ENCODE measurements around the gene CREB5.

The CREB5 gene

DNA sequence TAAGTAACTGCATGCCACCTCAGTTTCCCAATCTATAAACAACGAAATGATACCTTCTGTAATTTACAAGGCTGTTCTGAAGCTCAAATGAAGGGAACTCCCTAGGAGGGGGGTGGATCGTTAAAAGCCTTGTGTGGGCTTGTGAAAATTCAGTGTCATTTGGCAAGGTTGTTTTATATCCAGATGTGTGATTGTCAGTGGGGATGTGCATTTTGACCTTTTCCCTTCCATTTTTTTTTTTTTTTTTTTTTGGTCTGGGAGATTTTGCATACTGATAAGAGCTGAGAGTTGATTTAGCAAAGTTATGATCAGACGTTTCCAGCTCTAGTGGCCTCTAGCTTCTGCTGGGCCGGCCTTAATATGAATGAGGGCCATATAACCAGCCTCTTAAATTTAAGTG lies 22.8 kb downstream of the CREB5 start:
- H3K27me3 Mint-ChIP-seq (ENCODE audit: low read depth), result peaks cover 41% of the 10 kb centered on the region
- H3K4me3 Mint-ChIP-seq, result no peak overlapping the region
- no peaks in the 10 kb centered on the region for H3K9me3 Mint-ChIP-seq
- H3K4me1 Mint-ChIP-seq (ENCODE audit: low read depth), result no peaks in the 10 kb centered on the region
- H3K36me3 Mint-ChIP-seq (ENCODE audit: low read depth), result no peaks in the 10 kb centered on the region
- no peak overlapping the region for H3K27ac Mint-ChIP-seq

DNA sequence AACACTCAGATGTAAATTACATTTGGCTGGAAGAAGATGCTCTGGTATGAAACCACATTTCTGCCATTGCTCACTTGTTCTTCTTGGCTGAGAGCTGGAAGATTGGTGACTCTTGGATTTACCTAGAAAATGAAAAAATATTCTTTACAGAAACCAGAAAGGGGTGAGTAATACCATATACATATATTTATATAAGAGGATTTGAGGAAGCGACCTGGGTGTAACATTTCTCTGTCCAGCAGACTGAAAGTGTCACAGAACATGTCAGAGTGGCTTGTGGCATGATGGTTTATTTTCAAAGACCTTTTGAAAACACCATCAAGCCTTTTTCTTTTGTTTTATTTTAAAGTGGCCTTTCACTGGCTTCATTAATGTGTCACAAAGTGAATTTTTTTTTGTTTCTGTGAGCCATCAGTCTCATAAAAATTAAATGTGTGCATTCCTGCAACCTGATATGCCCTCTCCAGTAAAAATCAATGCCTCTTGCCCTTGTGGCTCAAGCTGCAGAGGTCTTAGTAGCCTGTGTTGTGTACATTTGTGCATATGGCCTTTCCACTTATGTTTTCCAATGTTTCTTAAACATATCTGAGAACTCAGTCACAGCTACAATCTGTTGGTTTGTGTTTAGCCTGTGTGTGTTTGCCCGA lies 23.5 kb downstream of the CREB5 start:
- no peaks in the 10 kb centered on the region for H3K36me3 Mint-ChIP-seq (ENCODE audit: low read depth)
- H3K4me3 Mint-ChIP-seq, result no peak overlapping the region
- no peaks in the 10 kb centered on the region for H3K4me1 Mint-ChIP-seq (ENCODE audit: low read depth)
- no peaks in the 10 kb centered on the region for H3K9me3 Mint-ChIP-seq
- H3K27me3 Mint-ChIP-seq (ENCODE audit: low read depth), result peaks cover 41% of the 10 kb centered on the region
- no peak overlapping the region for H3K27ac Mint-ChIP-seq

DNA sequence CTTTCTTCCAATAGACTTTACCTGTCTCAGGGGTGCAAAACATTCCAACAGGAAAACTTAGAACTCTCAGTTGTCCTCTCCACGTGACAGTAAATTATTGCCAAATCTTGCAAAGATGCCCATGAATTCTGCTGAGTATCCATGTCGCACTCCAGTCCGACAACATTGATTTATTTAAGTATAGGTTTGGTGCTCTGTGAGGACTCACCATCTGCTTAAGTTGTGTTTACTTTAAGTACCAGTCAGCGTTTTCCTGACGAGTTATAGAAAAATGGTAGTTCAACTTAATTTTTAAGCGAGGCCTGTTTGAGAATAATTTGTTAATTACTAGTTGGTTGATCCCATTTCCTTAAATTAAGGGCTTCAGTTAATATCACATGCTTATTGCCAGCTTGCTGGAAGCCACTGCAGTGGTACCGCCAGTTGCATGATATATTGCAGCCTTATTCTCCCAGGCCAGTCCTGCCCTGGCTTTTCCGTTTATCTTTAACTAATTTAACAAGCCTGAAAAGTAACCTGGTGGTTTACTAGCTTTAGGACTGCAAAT lies 27.8 kb downstream of the CREB5 start:
- H3K9me3 Mint-ChIP-seq, result peaks cover 7% of the 10 kb centered on the region
- H3K4me3 Mint-ChIP-seq, result no peak overlapping the region
- H3K27me3 Mint-ChIP-seq (ENCODE audit: low read depth), result peaks cover 24% of the 10 kb centered on the region
- no peak overlapping the region for H3K27ac Mint-ChIP-seq
- no peaks in the 10 kb centered on the region for H3K36me3 Mint-ChIP-seq (ENCODE audit: low read depth)
- H3K4me1 Mint-ChIP-seq (ENCODE audit: low read depth), result no peaks in the 10 kb centered on the region

DNA sequence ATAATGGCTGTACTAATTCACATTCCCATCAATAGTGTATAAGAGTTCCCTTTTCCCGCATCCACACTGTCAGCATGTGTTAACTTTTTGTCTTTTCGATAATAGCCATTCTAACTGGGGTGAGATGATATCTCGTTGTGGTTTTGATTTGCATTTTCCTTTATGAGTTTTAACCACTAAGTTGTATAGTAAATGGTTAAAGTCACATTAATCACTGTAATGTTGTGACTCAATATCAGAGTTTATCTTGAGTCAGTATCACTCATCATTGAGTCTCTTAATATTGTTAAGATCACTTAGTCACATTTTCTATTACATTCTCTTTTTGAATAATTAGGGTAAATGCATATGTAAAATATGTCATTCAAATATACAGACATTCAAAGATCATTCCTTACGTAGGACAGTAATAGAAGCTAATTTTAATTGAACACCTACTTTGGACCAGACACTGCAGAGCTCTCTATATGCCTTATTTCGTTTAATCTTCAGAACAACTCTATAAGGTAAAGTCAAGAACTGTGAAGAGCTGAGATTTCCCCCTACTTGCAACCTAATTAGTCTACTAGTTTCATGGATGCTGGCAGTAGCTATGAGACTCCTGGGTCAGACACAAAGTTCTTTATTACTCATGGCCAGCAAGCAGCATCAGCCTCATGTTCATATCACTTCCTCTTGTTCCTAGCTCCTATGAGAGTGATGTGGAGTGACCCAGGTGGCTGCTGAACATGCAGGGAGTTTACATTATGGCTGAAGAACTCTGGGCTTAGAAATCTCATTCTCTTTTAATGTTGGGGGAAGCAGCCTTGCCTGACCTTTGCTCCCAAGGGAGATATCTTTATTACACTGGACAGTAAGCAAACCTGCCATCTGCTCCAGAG lies 30.5 kb downstream of the CREB5 start:
- H3K9me3 Mint-ChIP-seq, result peaks cover 7% of the 10 kb centered on the region
- no peak overlapping the region for H3K27ac Mint-ChIP-seq
- H3K27me3 Mint-ChIP-seq (ENCODE audit: low read depth), result peaks cover 11% of the 10 kb centered on the region
- no peak overlapping the region for H3K4me3 Mint-ChIP-seq
- H3K4me1 Mint-ChIP-seq (ENCODE audit: low read depth), result no peaks in the 10 kb centered on the region
- no peaks in the 10 kb centered on the region for H3K36me3 Mint-ChIP-seq (ENCODE audit: low read depth)

DNA sequence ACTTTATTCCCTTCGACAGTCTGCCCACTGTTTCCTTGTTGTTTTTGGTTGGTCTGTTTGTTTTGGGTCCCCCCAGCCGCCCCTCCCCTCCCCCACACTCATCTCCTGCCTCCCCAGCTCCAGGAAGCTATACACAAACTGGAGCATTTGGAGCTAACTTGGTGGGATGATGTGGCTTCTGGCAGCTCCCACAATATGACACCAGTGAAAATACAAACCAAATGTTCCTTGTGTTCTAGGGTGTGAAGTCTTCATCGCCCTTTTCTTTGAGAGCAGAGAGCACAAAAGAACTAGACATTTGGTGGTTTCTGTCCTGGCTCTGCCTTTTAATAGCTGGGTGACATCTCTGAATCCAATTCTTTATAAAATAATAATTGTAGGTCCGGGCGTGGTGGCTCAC lies 33.8 kb downstream of the CREB5 start:
- Mint-ChIP-seq H3K27ac (no peak overlapping the region), H3K9me3 (peaks cover 7% of the 10 kb centered on the region), H3K36me3 (ENCODE audit: low read depth) (no peaks in the 10 kb centered on the region)

DNA sequence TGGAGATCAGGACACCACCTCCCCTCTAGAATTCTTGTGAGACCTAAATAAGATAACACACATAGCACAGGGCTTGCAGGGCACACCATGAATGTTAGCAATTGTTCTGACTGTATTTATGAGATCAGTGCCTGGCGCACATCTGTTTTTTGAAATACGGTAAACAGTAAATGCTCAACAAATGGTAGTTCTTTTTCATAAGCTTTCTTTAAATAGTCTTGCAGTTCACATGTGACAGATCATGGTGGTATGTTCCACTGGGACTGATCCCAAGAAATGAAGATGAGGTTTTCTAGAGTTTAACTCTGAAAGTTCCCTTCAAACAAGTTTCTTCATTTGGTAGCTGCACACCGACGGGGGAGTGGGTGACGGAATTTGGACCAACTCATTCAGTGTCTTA lies 34.8 kb downstream of the CREB5 start:
- Mint-ChIP-seq H3K27ac (no peak overlapping the region), H3K27me3 (ENCODE audit: low read depth) (peaks cover 13% of the 10 kb centered on the region), H3K36me3 (ENCODE audit: low read depth) (no peaks in the 10 kb centered on the region), H3K4me1 (ENCODE audit: low read depth) (no peaks in the 10 kb centered on the region), H3K9me3 (peaks cover 6% of the 10 kb centered on the region), H3K4me3 (no peak overlapping the region)

More for the DNA sequence above, 33.8 kb downstream of the CREB5 start:
- H3K4me1 Mint-ChIP-seq (ENCODE audit: low read depth), result no peaks in the 10 kb centered on the region
- H3K4me3 Mint-ChIP-seq, result no peak overlapping the region
- H3K27me3 Mint-ChIP-seq (ENCODE audit: low read depth), result peaks cover 14% of the 10 kb centered on the region

DNA sequence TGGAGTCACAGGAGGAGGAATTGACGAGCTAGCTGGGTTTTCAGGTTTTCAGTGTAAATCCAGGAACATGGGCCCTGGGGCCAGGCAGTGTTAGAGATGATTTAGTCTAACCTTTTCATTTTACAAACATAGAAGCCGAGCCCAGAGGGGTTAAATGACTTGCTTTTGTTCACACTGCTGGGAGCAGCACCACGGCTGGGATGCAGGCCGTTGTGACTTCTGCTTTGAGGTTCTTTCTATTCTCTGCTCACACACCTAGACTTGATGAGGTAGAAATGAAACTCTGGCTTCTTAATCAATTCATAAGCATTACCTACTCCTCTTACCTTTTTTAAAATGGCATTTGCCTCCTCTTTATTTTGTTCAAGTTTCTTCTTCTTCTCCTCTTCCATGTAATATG lies 36.4 kb downstream of the CREB5 start:
- Mint-ChIP-seq H3K4me3 (no peak overlapping the region), H3K27me3 (ENCODE audit: low read depth) (peaks cover 11% of the 10 kb centered on the region), H3K36me3 (ENCODE audit: low read depth) (no peaks in the 10 kb centered on the region), H3K9me3 (no peaks in the 10 kb centered on the region), H3K4me1 (ENCODE audit: low read depth) (no peaks in the 10 kb centered on the region), H3K27ac (no peak overlapping the region)

DNA sequence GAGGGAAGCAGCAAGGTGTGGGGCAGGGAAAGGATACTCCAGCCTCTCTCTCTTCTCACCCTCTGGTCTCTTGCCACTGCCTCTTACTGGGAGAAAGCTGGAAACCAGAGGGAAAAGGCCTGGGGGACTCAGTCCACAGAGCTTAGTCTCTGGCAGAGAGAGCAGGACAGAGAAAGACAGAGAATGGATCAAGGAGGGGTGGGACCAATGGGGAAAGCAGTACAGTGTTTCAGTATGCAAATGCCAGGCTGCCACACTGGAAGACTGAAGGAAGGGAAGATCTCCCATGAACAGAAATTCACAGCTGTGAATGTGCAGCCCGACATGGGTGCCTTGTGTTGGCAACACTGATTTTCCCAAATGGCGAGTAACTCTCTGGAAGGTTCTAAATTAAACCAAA lies 40.4 kb downstream of the CREB5 start:
- no peak overlapping the region for H3K27ac Mint-ChIP-seq
- no peaks in the 10 kb centered on the region for H3K36me3 Mint-ChIP-seq (ENCODE audit: low read depth)
- no peaks in the 10 kb centered on the region for H3K4me1 Mint-ChIP-seq (ENCODE audit: low read depth)
- H3K27me3 Mint-ChIP-seq (ENCODE audit: low read depth), result peaks cover 11% of the 10 kb centered on the region
- no peak overlapping the region for H3K4me3 Mint-ChIP-seq
- H3K9me3 Mint-ChIP-seq, result no peaks in the 10 kb centered on the region

DNA sequence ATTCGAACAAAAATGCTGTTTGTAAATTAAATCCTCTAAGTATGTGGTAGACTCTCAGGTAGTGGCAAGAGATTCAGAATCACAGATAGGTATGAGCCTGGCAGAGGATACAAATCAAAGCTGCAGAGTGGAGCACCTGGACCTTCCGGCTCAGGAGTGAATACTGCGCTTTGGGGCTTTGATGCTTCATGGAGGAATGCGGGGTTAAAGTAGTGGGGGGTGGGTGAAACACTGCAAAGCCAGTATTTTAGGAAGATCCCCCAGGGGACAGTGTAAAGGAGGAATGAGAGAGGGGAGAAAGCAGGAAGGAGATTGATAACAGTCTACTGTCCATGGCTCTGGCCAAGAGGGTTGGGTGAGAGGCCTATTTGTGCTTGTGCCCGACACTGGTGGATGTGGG lies 43.2 kb downstream of the CREB5 start:
- Mint-ChIP-seq H3K4me1 (ENCODE audit: low read depth) (no peaks in the 10 kb centered on the region), H3K36me3 (ENCODE audit: low read depth) (no peaks in the 10 kb centered on the region), H3K4me3 (no peak overlapping the region), H3K27ac (no peak overlapping the region), H3K27me3 (ENCODE audit: low read depth) (peaks cover 6% of the 10 kb centered on the region), H3K9me3 (no peaks in the 10 kb centered on the region)

DNA sequence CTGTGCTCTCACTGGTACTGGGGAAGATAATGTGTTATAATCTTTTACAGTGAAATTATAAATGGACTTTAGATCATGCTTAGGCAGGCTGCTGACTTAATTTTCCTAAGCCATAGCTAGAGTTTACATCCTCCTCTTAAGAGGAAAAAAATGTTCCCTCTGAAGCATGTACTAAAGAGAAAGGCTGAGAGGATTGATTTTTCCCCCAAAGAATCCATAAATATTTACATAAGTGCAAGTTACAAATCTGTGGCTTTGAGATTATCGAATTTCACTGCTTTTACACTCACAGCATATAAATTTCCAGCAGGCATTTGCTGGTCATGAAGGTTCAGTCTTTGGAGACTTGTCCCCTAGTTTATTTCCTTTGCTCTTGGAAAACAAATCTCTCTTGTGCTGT lies 43.7 kb downstream of the CREB5 start:
- Mint-ChIP-seq H3K9me3 (no peaks in the 10 kb centered on the region), H3K27me3 (ENCODE audit: low read depth) (peaks cover 2% of the 10 kb centered on the region), H3K27ac (no peak overlapping the region), H3K4me1 (ENCODE audit: low read depth) (no peaks in the 10 kb centered on the region), H3K36me3 (ENCODE audit: low read depth) (no peaks in the 10 kb centered on the region), H3K4me3 (no peak overlapping the region)

DNA sequence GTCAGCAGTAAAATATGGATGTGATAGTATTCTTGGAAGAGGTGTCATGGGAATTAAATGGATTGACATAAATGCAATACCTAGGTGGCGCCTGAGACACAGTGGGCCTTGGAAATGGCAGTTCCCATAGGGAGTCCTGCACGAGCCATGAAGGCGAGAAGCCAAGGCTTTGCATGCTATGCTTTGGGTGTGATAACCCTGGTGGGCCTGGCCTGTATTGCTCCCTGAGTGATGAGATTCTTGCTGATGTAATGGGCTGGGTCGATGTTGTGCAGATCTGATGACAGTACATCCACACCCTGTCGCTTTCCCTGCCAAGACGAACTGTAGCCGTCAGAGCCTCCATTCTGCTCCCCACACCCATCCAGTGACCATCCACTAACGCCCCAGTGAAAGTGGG lies 46.4 kb downstream of the CREB5 start:
- H3K4me3 Mint-ChIP-seq, result no peak overlapping the region
- no peak overlapping the region for H3K27ac Mint-ChIP-seq
- no peaks in the 10 kb centered on the region for H3K4me1 Mint-ChIP-seq (ENCODE audit: low read depth)
- H3K9me3 Mint-ChIP-seq, result no peaks in the 10 kb centered on the region
- H3K27me3 Mint-ChIP-seq (ENCODE audit: low read depth), result no peaks in the 10 kb centered on the region
- H3K36me3 Mint-ChIP-seq (ENCODE audit: low read depth), result no peaks in the 10 kb centered on the region

DNA sequence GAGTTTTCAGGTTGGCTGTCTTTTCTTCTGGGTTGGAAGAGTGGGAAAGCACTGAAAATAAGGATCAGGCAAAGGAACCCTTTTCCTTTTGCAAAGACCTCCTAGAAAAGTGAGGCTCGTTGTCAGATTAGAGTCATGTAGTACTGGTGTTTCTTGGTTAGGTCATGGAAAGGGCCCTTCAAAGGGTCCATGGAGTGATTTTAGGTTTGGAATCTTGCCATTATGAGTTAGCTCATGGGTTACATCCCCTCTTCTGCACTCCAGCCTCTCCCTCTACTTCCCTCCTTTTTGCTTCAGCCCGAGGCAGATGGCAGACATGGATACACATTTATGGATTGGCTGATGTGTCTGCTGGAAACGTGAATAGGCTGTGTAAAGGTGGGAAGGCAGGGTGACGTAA lies 47.0 kb downstream of the CREB5 start:
- Mint-ChIP-seq H3K36me3 (ENCODE audit: low read depth) (no peaks in the 10 kb centered on the region), H3K9me3 (no peaks in the 10 kb centered on the region), H3K27ac (no peak overlapping the region), H3K4me3 (no peak overlapping the region), H3K27me3 (ENCODE audit: low read depth) (no peaks in the 10 kb centered on the region), H3K4me1 (ENCODE audit: low read depth) (no peaks in the 10 kb centered on the region)

DNA sequence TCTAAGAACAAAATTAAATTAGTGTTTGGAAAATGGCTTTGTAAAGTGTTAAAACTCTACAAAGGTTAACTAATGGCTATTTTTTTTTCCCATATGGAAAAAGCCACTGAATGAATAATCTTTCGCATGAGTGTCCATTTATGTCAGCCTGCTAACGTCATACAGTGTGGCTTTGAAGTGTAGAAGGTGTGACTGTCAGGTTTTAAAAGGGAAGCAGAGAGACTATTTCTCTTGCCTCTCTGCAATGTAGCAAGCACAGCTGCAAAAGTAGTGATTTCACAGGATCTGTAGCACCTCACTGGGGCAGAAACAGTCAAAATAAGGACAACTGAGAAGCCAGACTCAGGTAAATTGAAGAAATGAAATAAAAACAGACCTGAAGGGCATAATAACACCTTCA lies 53.4 kb downstream of the CREB5 start:
- H3K27me3 Mint-ChIP-seq (ENCODE audit: low read depth), result no peaks in the 10 kb centered on the region
- no peak overlapping the region for H3K4me3 Mint-ChIP-seq
- H3K9me3 Mint-ChIP-seq, result no peaks in the 10 kb centered on the region
- H3K4me1 Mint-ChIP-seq (ENCODE audit: low read depth), result no peaks in the 10 kb centered on the region
- H3K27ac Mint-ChIP-seq, result no peak overlapping the region
- no peaks in the 10 kb centered on the region for H3K36me3 Mint-ChIP-seq (ENCODE audit: low read depth)

DNA sequence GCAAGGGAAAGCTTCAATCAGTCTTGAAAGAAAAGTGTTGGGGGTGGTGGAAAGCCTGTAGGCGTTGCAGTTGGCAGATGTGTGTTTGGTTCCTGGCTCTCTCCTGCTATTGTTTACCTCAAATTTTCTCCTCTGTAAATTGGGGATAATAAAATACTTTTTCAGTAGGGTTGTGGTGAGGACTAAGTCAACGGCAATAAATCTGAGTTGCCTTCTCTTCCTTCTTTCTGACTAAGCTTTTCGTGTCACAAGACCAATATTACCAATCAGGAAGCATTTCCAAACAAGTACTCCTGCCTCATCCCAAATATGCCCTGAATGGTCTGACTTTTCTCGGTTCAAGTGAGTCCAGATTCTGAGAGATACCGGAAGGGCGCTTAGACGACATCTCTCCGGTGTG lies 54.0 kb downstream of the CREB5 start:
- Mint-ChIP-seq H3K27me3 (ENCODE audit: low read depth) (no peaks in the 10 kb centered on the region), H3K36me3 (ENCODE audit: low read depth) (no peaks in the 10 kb centered on the region), H3K4me1 (ENCODE audit: low read depth) (no peaks in the 10 kb centered on the region), H3K9me3 (no peaks in the 10 kb centered on the region), H3K4me3 (no peak overlapping the region), H3K27ac (no peak overlapping the region)

DNA sequence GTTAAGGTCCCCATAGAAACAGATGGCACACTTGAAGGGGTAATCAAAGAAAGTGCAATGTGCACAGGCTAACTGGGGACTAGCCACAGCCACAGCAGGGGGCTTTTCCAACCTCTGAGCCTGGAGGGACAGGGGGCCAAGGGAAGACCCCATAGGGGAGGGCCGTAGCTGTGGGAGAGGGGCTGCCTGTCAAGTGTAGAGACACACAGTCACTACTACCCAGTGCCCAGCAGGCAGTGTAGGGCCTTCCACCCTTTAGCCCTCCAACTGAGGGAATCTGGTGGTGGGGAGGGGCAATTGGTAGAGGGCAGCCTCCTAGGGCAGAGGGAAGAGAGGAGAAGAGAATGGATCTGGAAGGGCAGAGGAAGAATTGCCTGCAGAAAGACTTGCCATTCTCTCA lies 54.6 kb downstream of the CREB5 start:
- no peak overlapping the region for H3K4me3 Mint-ChIP-seq
- H3K27me3 Mint-ChIP-seq (ENCODE audit: low read depth), result no peaks in the 10 kb centered on the region
- H3K27ac Mint-ChIP-seq, result no peak overlapping the region
- H3K9me3 Mint-ChIP-seq, result no peaks in the 10 kb centered on the region
- no peaks in the 10 kb centered on the region for H3K36me3 Mint-ChIP-seq (ENCODE audit: low read depth)
- H3K4me1 Mint-ChIP-seq (ENCODE audit: low read depth), result no peaks in the 10 kb centered on the region
